ENCODE measurements around the gene QSER1. TPM values are rescaled to one million over a fixed set of nuclear protein-coding genes. Genes with fewer than 3 reads are reported as not detected.

The QSER1 gene
- total RNA-seq, 1 experiment from 2014 or later, result 74.0 TPM

DNA sequence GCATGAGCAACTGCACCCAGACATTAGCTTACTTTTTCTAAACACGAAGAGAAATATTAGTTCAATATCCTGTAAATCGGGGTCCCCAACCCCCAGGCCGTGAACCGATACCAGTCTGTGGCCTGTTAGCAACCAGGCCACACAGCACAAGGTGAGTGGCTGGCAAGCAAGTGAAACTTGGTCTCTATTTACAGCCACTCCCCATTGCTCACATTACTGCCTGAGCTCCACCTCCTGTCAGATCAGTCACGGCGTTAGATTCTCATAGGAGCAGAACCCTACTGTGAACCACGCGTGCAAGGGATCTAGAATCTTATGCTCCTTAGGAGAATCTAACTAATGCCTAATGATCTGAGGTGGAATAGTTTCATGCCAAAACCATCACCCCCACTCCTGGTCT, 95.2 kb downstream of the QSER1 start:
- no peaks in the 10 kb centered on the region for H3K36me3 Mint-ChIP-seq
- H3K27ac Mint-ChIP-seq, result peak overlapping the region; percentile 45; the same call in 1 of the 2 replicates
- peaks cover 2% of the 10 kb centered on the region; the same call in 1 of the 2 replicates for H3K27me3 Mint-ChIP-seq (ENCODE audit: low read depth)
- DNase-seq (ENCODE audit: low spot score) (no peak), ATAC-seq (peak; percentile 69)
- TF ChIP-seq ZNF396 (CRISPR knock-in tag; IDR thresholded peaks at IDR 0.05; ENCODE audit: borderline replicate concordance), result no peak
- TF ChIP-seq, protein P1, sequence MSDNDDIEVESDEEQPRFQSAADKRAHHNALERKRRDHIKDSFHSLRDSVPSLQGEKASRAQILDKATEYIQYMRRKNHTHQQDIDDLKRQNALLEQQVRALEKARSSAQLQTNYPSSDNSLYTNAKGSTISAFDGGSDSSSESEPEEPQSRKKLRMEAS (CRISPR knock-in tag; IDR thresholded peaks at IDR 0.05), result no peak
- TF ChIP-seq, protein P2, sequence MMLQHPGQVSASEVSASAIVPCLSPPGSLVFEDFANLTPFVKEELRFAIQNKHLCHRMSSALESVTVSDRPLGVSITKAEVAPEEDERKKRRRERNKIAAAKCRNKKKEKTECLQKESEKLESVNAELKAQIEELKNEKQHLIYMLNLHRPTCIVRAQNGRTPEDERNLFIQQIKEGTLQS (CRISPR knock-in tag; conservative IDR thresholded peaks at IDR 0.05), result no peak
- no peak for TF ChIP-seq ZNF671 (CRISPR knock-in tag; IDR thresholded peaks at IDR 0.05)
- TF ChIP-seq ZNF263 (CRISPR knock-in tag; IDR thresholded peaks at IDR 0.05; ENCODE audit: low read depth), result no peak
- no peak for TF ChIP-seq GABPB1 (CRISPR knock-in tag; IDR thresholded peaks at IDR 0.05)
- TF ChIP-seq, protein P3, sequence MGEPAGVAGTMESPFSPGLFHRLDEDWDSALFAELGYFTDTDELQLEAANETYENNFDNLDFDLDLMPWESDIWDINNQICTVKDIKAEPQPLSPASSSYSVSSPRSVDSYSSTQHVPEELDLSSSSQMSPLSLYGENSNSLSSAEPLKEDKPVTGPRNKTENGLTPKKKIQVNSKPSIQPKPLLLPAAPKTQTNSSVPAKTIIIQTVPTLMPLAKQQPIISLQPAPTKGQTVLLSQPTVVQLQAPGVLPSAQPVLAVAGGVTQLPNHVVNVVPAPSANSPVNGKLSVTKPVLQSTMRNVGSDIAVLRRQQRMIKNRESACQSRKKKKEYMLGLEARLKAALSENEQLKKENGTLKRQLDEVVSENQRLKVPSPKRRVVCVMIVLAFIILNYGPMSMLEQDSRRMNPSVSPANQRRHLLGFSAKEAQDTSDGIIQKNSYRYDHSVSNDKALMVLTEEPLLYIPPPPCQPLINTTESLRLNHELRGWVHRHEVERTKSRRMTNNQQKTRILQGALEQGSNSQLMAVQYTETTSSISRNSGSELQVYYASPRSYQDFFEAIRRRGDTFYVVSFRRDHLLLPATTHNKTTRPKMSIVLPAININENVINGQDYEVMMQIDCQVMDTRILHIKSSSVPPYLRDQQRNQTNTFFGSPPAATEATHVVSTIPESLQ (CRISPR knock-in tag; IDR thresholded peaks at IDR 0.05), result no peak
- TF ChIP-seq TP53 (CRISPR knock-in tag; IDR thresholded peaks at IDR 0.05), result no peak
- TF ChIP-seq ZNF317 (CRISPR knock-in tag; IDR thresholded peaks at IDR 0.05; ENCODE audit: borderline replicate concordance, low read depth), result no peak
- TF ChIP-seq EMX1 (CRISPR knock-in tag; IDR thresholded peaks at IDR 0.05), result no peak
- TF ChIP-seq, protein P4, sequence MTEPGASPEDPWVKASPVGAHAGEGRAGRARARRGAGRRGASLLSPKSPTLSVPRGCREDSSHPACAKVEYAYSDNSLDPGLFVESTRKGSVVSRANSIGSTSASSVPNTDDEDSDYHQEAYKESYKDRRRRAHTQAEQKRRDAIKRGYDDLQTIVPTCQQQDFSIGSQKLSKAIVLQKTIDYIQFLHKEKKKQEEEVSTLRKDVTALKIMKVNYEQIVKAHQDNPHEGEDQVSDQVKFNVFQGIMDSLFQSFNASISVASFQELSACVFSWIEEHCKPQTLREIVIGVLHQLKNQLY (CRISPR knock-in tag; IDR thresholded peaks at IDR 0.05), result no peak
- TF ChIP-seq, protein P5, sequence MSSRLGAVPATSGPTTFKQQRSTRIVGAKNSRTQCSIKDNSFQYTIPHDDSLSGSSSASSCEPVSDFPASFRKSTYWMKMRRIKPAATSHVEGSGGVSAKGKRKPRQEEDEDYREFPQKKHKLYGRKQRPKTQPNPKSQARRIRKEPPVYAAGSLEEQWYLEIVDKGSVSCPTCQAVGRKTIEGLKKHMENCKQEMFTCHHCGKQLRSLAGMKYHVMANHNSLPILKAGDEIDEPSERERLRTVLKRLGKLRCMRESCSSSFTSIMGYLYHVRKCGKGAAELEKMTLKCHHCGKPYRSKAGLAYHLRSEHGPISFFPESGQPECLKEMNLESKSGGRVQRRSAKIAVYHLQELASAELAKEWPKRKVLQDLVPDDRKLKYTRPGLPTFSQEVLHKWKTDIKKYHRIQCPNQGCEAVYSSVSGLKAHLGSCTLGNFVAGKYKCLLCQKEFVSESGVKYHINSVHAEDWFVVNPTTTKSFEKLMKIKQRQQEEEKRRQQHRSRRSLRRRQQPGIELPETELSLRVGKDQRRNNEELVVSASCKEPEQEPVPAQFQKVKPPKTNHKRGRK (CRISPR knock-in tag; IDR thresholded peaks at IDR 0.05; ENCODE audit: borderline replicate concordance), result no peak
- CTCF ChIA-PET, result interaction anchor here (0.6 kb wide), 1 partner anchor 189 kb away, joined by 3 read pairs; no protein-coding TSS in a partner anchor
- peaks cover 18% of the 10 kb centered on the region for H3K9me3 Mint-ChIP-seq
- POLR2A ChIA-PET, result no interaction called here
- no peak overlapping the region for H3K4me3 Mint-ChIP-seq
- peaks cover 4% of the 10 kb centered on the region; the same call in 1 of the 2 replicates for H3K4me1 Mint-ChIP-seq

DNA sequence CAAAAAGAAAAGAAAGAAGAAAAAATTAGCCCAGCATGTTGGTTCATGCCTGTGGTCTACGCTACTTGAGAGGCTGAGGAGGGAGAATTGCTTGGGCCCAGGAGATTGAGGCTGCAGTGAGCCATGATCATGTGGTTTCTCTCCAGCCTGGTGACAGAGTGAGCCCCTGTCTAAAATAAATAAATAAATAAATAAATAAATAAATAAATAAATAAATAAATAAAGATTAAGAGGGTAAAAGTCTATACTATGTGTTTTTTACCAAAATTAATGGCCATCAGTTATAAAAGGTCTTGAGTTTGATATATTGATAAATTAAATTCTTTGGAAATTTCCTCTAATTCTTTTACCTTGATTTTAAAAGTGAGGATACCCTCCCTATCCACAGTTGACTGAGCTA, 97.9 kb downstream of the QSER1 start:
- CTCF ChIA-PET, result no interaction called here
- TF ChIP-seq NR3C1 (CRISPR knock-in tag; conservative IDR thresholded peaks at IDR 0.05; ENCODE audit: low read depth) (no peak), ZNF671 (CRISPR knock-in tag; IDR thresholded peaks at IDR 0.05) (no peak), HMGA2 (CRISPR knock-in tag; IDR thresholded peaks at IDR 0.05) (no peak), SP1 (CRISPR knock-in tag; conservative IDR thresholded peaks at IDR 0.05) (no peak), RORB (CRISPR knock-in tag; IDR thresholded peaks at IDR 0.05) (no peak), FOXP1 (CRISPR knock-in tag; IDR thresholded peaks at IDR 0.05; ENCODE audit: borderline replicate concordance) (no peak), OVOL2 (CRISPR knock-in tag; IDR thresholded peaks at IDR 0.05; ENCODE audit: borderline replicate concordance) (no peak), FOXK1 (CRISPR knock-in tag; IDR thresholded peaks at IDR 0.05) (no peak), NR1H2 (CRISPR knock-in tag; IDR thresholded peaks at IDR 0.05) (no peak), CREM (CRISPR knock-in tag; IDR thresholded peaks at IDR 0.05) (no peak), CREB1 (CRISPR knock-in tag; IDR thresholded peaks at IDR 0.05) (no peak)
- TF ChIP-seq, protein P6, sequence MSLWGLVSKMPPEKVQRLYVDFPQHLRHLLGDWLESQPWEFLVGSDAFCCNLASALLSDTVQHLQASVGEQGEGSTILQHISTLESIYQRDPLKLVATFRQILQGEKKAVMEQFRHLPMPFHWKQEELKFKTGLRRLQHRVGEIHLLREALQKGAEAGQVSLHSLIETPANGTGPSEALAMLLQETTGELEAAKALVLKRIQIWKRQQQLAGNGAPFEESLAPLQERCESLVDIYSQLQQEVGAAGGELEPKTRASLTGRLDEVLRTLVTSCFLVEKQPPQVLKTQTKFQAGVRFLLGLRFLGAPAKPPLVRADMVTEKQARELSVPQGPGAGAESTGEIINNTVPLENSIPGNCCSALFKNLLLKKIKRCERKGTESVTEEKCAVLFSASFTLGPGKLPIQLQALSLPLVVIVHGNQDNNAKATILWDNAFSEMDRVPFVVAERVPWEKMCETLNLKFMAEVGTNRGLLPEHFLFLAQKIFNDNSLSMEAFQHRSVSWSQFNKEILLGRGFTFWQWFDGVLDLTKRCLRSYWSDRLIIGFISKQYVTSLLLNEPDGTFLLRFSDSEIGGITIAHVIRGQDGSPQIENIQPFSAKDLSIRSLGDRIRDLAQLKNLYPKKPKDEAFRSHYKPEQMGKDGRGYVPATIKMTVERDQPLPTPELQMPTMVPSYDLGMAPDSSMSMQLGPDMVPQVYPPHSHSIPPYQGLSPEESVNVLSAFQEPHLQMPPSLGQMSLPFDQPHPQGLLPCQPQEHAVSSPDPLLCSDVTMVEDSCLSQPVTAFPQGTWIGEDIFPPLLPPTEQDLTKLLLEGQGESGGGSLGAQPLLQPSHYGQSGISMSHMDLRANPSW (CRISPR knock-in tag; conservative IDR thresholded peaks at IDR 0.05; ENCODE audit: low read depth), result no peak
- TF ChIP-seq, protein P7, sequence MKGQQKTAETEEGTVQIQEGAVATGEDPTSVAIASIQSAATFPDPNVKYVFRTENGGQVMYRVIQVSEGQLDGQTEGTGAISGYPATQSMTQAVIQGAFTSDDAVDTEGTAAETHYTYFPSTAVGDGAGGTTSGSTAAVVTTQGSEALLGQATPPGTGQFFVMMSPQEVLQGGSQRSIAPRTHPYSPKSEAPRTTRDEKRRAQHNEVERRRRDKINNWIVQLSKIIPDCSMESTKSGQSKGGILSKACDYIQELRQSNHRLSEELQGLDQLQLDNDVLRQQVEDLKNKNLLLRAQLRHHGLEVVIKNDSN (CRISPR knock-in tag; IDR thresholded peaks at IDR 0.05), result no peak
- TF ChIP-seq, protein P8, sequence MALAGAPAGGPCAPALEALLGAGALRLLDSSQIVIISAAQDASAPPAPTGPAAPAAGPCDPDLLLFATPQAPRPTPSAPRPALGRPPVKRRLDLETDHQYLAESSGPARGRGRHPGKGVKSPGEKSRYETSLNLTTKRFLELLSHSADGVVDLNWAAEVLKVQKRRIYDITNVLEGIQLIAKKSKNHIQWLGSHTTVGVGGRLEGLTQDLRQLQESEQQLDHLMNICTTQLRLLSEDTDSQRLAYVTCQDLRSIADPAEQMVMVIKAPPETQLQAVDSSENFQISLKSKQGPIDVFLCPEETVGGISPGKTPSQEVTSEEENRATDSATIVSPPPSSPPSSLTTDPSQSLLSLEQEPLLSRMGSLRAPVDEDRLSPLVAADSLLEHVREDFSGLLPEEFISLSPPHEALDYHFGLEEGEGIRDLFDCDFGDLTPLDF (CRISPR knock-in tag; IDR thresholded peaks at IDR 0.05), result no peak
- TF ChIP-seq, protein P2 (CRISPR knock-in tag; conservative IDR thresholded peaks at IDR 0.05), result no peak

More for the DNA sequence above, 97.9 kb downstream of the QSER1 start:
- Mint-ChIP-seq H3K27me3 (ENCODE audit: low read depth) (peaks cover 2% of the 10 kb centered on the region; the same call in 1 of the 2 replicates), H3K9me3 (peaks cover 22% of the 10 kb centered on the region), H3K4me3 (no peak overlapping the region), H3K36me3 (no peaks in the 10 kb centered on the region), H3K4me1 (peaks cover 4% of the 10 kb centered on the region; the same call in 1 of the 2 replicates), H3K27ac (no peak overlapping the region)
- POLR2A ChIA-PET, result no interaction called here
- DNase-seq (ENCODE audit: low spot score), result no peak
- no peak for ATAC-seq
